GM19438 (cell line): ENCODE results near the gene TMPRSS5.
"Not testable (repeated sequence)": the region's sequence is repeated elsewhere in the genome, so short reads cannot be mapped to it uniquely, and the experiment has no call there.

ENCODE experiments used
- ATAC-seq: cut with Tn5 transposase; IDR thresholded peaks from one replicate; pipeline ENCODE4 v1.9.1; 2021; ENCODE audit warnings: low read depth; ENCODE audit not compliant: unreplicated experiment

Gene TMPRSS5

GRCh38 chr11:113705871-113706655 lies at the start of gene TMPRSS5:
TMPRSS5 (minus strand) TSS chr11:113706308; CDS start chr11:113706224, 84 bp downstream.
- ATAC-seq, result no peak

GRCh38 chr11:113752932-113753331 lies 46.8 kb upstream of the TMPRSS5 start:
- ATAC-seq, result no peak

DNA sequence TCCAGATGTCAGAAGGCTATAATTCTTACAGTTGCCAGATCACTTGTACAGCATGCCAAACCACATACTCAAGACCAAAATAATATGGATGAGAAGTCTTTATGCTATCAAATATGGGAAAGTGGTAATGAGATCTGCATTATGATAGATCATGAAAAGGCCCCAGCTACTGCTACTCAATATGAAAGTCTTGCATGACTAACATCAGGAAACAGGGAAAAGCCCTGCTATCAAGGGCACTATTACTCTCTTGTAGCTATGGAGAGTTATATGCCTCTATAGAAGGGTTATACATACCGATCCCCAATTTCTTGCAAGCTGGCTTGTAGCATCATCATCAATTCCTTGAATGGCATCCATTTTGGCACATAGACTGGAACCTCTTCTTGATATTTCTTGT lies 30.2 kb upstream of the TMPRSS5 start:
- no peak for ATAC-seq

DNA sequence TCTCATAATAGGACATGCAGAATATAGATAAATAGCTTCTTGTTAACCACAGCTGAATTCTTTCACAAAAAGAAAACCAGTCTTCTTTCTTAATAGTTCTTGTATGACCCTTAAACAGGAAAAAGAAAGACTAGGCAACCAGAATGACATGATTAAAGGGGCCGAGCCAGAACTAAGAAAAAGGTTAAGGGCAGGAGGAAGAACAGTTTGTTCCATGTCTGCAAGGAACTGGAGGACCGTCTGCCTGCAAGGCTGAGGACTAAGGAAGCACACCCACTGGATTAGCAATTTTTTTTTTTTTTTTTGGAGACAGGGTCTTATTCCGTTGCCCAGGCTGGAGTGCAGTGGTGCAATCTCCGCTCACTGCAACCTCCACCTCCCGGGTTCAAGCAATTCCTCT lies 26.0 kb upstream of the TMPRSS5 start:
- no peak for ATAC-seq

GRCh38 chr11:113730887-113731726 lies 25.0 kb upstream of the TMPRSS5 start:
- ATAC-seq, result no peak

DNA sequence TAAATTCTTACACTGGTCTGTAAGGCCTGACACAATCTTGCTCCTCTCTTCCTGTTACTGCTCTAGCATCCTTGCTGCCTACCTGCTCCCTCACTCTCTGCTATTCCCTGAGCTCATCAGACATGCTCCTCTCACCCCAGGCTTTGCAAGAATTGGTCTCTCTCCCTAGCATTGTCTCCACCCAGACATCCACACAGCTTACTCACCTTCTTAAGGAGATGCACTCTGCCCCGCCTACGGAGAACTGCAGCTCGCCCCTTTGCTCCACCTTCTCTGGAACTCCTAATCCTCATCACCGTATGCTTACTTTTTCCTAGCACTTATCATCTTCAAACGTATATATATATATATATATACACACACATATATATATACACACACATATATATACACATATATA lies 23.3 kb upstream of the TMPRSS5 start:
- no peak for ATAC-seq

DNA sequence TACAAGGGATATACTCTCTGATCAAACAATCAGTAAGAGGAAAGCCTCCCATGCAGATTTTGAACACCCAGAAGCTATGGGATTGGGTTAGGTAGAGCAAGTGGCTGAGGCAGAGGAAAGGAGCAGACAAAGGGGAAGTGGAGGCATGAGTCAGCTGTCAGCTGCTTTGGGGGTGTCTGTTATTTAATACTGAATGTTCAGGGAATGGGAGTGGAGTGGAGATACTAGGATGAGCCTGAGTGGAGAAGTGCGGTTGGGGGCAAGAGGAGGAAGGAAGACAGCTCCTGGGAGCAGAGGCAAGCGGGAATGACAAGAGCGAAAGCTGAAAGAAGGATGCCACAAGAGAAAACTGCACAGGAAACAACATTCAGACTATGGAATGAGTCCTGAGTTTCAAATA lies 22.7 kb upstream of the TMPRSS5 start:
- no peak for ATAC-seq

GRCh38 chr11:113725913-113726312 lies 19.8 kb upstream of the TMPRSS5 start:
- no peak for ATAC-seq

GRCh38 chr11:113725407-113725806 lies 19.3 kb upstream of the TMPRSS5 start:
- ATAC-seq, result no peak

- ATAC-seq, result no peak
Measured at GRCh38 chr11:113724778-113725177, 18.7 kb upstream of the TMPRSS5 start.

DNA sequence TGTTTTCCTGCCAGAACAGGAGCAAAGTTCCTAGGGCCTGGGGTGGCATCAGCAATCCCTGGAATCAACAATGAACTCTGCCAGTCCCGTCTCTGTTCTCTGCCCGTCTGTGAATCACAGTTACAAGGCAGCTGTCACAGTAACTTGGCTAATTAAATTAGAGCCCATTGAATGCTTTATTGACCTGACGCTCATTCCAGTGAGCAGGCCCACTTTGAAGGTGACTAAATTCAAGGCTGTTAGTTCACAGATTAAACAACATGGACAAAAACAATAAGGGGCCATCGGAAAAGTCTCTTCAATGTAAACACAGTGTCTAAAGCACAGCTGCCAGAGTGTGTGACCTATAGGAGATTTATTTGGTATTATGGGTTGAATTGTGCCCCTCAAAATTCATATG lies 17.7 kb upstream of the TMPRSS5 start:
- no peak for ATAC-seq

DNA sequence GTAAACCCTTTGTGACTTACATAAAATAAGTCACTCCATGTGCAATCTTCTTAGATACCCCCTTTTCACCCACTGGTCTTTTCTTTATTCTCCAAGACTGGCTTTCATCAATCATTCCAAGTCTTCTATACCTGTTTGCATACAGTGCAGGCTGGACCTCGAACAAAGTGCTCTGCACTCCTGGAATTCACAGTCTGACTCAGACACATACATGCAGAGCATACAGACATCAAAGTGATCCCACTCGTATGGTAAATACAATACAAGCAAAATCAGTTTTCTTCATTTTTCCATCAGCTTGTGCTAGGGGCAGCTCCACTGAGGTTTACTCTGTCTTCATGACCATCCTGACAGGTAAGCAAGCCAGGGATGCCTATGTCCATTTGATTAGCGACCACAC lies 16.8 kb upstream of the TMPRSS5 start:
- no peak for ATAC-seq

GRCh38 chr11:113722221-113722620 lies 16.1 kb upstream of the TMPRSS5 start:
- ATAC-seq, result no peak

- ATAC-seq, result no peak
Measured at GRCh38 chr11:113721462-113722066, 15.5 kb upstream of the TMPRSS5 start.

GRCh38 chr11:113720478-113720877 lies 14.4 kb upstream of the TMPRSS5 start:
- ATAC-seq, result not testable (repeated sequence)

DNA sequence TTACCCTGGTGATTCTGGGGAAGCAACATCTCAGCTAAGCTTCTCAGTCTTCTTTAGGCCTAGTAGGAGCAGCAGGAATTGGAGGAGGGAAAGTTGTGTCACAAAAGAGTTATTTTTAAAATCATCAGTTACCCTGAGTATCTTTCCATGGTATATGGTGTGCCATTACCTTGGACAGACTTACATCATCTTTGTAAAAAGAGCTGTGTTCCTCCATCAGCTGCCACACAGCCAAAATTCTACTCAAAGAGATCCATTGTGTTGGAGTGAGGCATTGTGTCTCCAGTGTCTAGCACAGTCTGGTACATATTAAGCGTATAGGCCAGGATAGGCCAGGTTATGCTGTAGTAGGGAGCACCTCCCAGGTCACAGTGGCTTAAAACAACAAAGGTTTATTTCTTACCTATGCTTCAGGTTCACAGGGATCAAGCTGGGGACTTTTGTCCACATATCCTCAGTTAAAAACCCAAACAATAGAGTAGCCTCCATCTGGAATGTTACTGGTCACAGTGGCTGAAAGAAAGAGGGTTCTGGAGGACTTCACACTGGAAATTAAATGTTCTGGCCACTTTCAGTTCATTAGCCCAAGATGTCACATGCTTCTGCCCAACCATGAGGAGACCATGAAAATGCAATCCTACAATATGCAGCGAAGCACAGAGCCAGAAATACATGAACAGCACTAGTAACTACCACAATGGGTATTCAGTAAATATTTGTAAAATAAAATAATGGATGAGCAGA lies 9.9 kb upstream of the TMPRSS5 start:
- ATAC-seq, result no peak

GRCh38 chr11:113715273-113715672 lies 9.2 kb upstream of the TMPRSS5 start:
- no peak for ATAC-seq

GRCh38 chr11:113710989-113711388 lies 4.9 kb upstream of the TMPRSS5 start:
- ATAC-seq, result no peak

- ATAC-seq, result not testable (repeated sequence)
Measured at GRCh38 chr11:113703551-113703950, 2.6 kb downstream of the TMPRSS5 start.

DNA sequence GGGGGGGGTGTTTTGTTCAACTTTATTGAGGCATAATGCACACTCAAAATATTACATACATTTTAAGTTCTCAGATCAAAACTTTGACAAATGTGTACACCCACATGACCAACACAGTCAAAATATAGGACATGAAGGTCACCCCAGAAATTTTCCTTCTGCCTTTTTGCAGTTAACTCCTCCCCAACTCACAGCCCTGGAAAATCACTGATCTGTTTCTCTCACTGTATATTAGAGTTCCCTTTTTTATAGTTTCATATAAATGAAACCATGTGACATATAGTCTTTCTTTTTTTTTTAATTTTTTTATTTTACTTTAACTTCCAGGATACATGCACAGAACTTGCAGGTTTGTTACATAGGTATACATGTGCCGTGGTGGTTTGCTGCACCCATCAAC lies 4.6 kb downstream of the TMPRSS5 start:
- no peak for ATAC-seq

- no peak for ATAC-seq
Measured at GRCh38 chr11:113698515-113698914, 7.6 kb downstream of the TMPRSS5 start.
